H1 (cell line): ENCODE data around the gene PACSIN2. TPM values are rescaled to one million over a fixed set of nuclear protein-coding genes. Genes with fewer than 3 reads are reported as not detected.

Experiments used
- BCL11A ChIP-seq, 2 experiments: IDR thresholded peaks; one replicate each; pipeline ENCODE4 v1.6.1; 2011; ENCODE audit warnings: low read depth in 2 of 2, low read length in 2 of 2, mild to moderate bottlenecking in 2 of 2
- BRCA1 ChIP-seq: IDR thresholded peaks from 2 replicates; pipeline ENCODE4 v1.6.1; 2012; ENCODE audit warnings: low read depth, low read length, improper control_type of control experiment
- CREB1 ChIP-seq: IDR thresholded peaks from 2 replicates; pipeline ENCODE4 v1.6.1; 2012; ENCODE audit warnings: inconsistent platforms
- EGR1 ChIP-seq: IDR thresholded peaks from 2 replicates; pipeline ENCODE4 v1.6.1; 2011; ENCODE audit warnings: low read depth, low read length, borderline replicate concordance
- EZH2 ChIP-seq: fragments of 200-600 bp; sonication (generic); IDR thresholded peaks from 2 replicates; pipeline ENCODE4 v1.7.1; 2012; ENCODE audit warnings: low read depth, mild to moderate bottlenecking, moderate library complexity, low read length, inconsistent platforms; ENCODE audit not compliant: severe bottlenecking
- NANOG ChIP-seq: IDR thresholded peaks from 2 replicates; pipeline ENCODE4 v1.6.1; 2011; ENCODE audit warnings: low read length, low read depth, mild to moderate bottlenecking, inconsistent platforms; ENCODE audit not compliant: insufficient read depth, poor library complexity, severe bottlenecking
- SIN3A ChIP-seq, 2 experiments: IDR thresholded peaks in 1 of 2; conservative IDR thresholded peaks in 1 of 2; 2 replicates each; pipeline ENCODE4 v1.6.1; 2011 to 2012; ENCODE audit warnings: low read length in 2 of 2, improper control_type of control experiment in 1 of 2, low read depth in 1 of 2, mild to moderate bottlenecking in 1 of 2
- SIX5 ChIP-seq: IDR thresholded peaks from 2 replicates; pipeline ENCODE4 v1.6.1; 2011; ENCODE audit warnings: mild to moderate bottlenecking, low read depth, low read length
- ZNF274 ChIP-seq: IDR thresholded peaks from 2 replicates; pipeline ENCODE4 v1.7.0; 2012; ENCODE audit warnings: low read length, borderline replicate concordance; ENCODE audit errors: extremely low read depth
- polyA plus RNA-seq, 7 experiments: library from polyadenylated mRNA; depleted of rRNA in 3 of 7; stranded (reverse) in 5 of 7; unstranded in 2 of 7; fragments of >200 nt in 5 of 7; fragments of 200-250 nt in 2 of 7; gene quantifications; 1 replicate in 5 of 7; 2 replicates in 1 of 7; 4 replicates in 1 of 7; pipeline versions ENCODE4 v1.2.1 to v1.2.3, GENCODE V29; 2011 to 2013; ENCODE audit warnings: missing spikeins in 2 of 7, mixed read lengths in 2 of 7
- total RNA-seq: library from RNA; stranded (reverse); fragmentation: NEBNext Ultra II Directional; extraction: Animal tissue kit (Norgen Biotek cat#: 25700); gene quantifications from 2 replicates; pipeline ENCODE4 v1.2.1, GENCODE V29; 2021
- TF ChIP-seq, protein P1 (sequence below): fragments of 300-600 bp; sonication (generic); IDR thresholded peaks from 2 replicates; pipeline ENCODE4 v1.7.1; 2012; ENCODE audit warnings: low read length, moderate library complexity, mild to moderate bottlenecking, inconsistent platforms; ENCODE audit not compliant: insufficient replicate concordance
- TF ChIP-seq, protein P2 (sequence below): IDR thresholded peaks from 2 replicates; pipeline ENCODE4 v1.6.1; 2012; ENCODE audit warnings: inconsistent platforms

PACSIN2 gene
- total and polyA plus RNA-seq, 2 of the 8 experiments (the other 6 are each of a cell fraction or from before 2014, with no cell fraction given), result 44.8 to 64.2 TPM

DNA sequence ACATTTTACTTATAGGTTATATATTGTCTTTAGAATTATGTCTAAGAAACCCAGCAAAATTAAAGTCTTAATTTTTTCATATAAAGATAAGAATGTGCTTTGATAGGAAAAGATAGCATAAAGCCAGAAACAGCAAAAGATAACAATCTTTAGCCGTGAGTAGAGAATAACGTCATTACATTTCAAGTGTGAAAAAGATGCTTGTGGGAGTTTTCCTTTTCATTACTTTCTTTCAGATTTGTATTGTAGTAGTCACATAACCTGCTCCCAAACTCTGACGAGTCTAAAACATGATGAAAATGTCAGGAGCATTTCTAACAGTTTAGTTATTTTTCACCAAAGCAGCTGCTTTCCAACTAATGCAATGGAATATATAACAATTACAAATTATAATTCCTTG is 189.2 kb downstream of the PACSIN2 start (continued):
- TF ChIP-seq, protein P1, sequence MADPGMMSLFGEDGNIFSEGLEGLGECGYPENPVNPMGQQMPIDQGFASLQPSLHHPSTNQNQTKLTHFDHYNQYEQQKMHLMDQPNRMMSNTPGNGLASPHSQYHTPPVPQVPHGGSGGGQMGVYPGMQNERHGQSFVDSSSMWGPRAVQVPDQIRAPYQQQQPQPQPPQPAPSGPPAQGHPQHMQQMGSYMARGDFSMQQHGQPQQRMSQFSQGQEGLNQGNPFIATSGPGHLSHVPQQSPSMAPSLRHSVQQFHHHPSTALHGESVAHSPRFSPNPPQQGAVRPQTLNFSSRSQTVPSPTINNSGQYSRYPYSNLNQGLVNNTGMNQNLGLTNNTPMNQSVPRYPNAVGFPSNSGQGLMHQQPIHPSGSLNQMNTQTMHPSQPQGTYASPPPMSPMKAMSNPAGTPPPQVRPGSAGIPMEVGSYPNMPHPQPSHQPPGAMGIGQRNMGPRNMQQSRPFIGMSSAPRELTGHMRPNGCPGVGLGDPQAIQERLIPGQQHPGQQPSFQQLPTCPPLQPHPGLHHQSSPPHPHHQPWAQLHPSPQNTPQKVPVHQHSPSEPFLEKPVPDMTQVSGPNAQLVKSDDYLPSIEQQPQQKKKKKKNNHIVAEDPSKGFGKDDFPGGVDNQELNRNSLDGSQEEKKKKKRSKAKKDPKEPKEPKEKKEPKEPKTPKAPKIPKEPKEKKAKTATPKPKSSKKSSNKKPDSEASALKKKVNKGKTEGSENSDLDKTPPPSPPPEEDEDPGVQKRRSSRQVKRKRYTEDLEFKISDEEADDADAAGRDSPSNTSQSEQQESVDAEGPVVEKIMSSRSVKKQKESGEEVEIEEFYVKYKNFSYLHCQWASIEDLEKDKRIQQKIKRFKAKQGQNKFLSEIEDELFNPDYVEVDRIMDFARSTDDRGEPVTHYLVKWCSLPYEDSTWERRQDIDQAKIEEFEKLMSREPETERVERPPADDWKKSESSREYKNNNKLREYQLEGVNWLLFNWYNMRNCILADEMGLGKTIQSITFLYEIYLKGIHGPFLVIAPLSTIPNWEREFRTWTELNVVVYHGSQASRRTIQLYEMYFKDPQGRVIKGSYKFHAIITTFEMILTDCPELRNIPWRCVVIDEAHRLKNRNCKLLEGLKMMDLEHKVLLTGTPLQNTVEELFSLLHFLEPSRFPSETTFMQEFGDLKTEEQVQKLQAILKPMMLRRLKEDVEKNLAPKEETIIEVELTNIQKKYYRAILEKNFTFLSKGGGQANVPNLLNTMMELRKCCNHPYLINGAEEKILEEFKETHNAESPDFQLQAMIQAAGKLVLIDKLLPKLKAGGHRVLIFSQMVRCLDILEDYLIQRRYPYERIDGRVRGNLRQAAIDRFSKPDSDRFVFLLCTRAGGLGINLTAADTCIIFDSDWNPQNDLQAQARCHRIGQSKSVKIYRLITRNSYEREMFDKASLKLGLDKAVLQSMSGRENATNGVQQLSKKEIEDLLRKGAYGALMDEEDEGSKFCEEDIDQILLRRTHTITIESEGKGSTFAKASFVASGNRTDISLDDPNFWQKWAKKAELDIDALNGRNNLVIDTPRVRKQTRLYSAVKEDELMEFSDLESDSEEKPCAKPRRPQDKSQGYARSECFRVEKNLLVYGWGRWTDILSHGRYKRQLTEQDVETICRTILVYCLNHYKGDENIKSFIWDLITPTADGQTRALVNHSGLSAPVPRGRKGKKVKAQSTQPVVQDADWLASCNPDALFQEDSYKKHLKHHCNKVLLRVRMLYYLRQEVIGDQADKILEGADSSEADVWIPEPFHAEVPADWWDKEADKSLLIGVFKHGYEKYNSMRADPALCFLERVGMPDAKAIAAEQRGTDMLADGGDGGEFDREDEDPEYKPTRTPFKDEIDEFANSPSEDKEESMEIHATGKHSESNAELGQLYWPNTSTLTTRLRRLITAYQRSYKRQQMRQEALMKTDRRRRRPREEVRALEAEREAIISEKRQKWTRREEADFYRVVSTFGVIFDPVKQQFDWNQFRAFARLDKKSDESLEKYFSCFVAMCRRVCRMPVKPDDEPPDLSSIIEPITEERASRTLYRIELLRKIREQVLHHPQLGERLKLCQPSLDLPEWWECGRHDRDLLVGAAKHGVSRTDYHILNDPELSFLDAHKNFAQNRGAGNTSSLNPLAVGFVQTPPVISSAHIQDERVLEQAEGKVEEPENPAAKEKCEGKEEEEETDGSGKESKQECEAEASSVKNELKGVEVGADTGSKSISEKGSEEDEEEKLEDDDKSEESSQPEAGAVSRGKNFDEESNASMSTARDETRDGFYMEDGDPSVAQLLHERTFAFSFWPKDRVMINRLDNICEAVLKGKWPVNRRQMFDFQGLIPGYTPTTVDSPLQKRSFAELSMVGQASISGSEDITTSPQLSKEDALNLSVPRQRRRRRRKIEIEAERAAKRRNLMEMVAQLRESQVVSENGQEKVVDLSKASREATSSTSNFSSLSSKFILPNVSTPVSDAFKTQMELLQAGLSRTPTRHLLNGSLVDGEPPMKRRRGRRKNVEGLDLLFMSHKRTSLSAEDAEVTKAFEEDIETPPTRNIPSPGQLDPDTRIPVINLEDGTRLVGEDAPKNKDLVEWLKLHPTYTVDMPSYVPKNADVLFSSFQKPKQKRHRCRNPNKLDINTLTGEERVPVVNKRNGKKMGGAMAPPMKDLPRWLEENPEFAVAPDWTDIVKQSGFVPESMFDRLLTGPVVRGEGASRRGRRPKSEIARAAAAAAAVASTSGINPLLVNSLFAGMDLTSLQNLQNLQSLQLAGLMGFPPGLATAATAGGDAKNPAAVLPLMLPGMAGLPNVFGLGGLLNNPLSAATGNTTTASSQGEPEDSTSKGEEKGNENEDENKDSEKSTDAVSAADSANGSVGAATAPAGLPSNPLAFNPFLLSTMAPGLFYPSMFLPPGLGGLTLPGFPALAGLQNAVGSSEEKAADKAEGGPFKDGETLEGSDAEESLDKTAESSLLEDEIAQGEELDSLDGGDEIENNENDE, result no peak
- TF ChIP-seq NANOG, result no peak
- no peak for TF ChIP-seq SIN3A (conservative IDR thresholded peaks at IDR 0.05 in 1 of 2, IDR thresholded peaks at IDR 0.05 in 1 of 2; ENCODE audit: low read depth in 1 of 2, low read length in 2 of 2)
- no peak for TF ChIP-seq SIX5
- TF ChIP-seq BCL11A (IDR thresholded peaks at IDR 0.05; ENCODE audit: low read depth in 2 of 2, low read length in 2 of 2), result no peak
- TF ChIP-seq BRCA1, result no peak
- no peak for TF ChIP-seq EZH2
- TF ChIP-seq EGR1, result no peak
- TF ChIP-seq ZNF274, result no peak
- TF ChIP-seq, protein P2, sequence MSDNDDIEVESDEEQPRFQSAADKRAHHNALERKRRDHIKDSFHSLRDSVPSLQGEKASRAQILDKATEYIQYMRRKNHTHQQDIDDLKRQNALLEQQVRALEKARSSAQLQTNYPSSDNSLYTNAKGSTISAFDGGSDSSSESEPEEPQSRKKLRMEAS, result no peak
- TF ChIP-seq CREB1, result no peak
